Measurements from ENCODE around the gene C19orf81.
A peak's percentile ranks its signal among the peaks of the same experiment; 100 is the strongest.

C19orf81 gene

DNA sequence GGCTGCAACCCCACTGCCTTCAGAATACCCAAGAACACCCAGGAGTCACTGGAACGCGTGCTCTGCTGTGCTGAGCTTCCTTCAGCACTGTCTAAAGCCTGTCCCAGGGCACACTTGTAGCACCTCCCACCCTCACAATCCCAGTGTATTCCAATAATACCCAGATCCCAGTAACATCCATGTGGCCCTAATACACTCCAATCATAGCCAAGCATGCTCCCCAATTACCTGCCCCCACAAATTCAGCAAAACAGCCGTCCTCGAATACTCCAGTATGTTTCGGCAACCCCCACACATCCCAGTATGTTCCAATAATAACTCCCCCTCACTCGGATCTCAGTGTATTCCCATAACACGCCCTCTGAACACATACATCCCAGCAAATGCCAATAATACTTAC is 41.2 kb downstream of the C19orf81 start:
- DNase-seq, result no peak

- no peak for DNase-seq
Measured at GRCh38 chr19:50693064-50693975, 44.1 kb downstream of the C19orf81 start.

GRCh38 chr19:50694815-50695145 is 45.5 kb downstream of the C19orf81 start:
- DNase-seq, result no peak

- DNase-seq, result peak; percentile 44
Measured at GRCh38 chr19:50695251-50696093, 46.2 kb downstream of the C19orf81 start.

- DNase-seq, result no peak
Measured at GRCh38 chr19:50696094-50696483, 46.8 kb downstream of the C19orf81 start.

GRCh38 chr19:50697414-50698124 is 48.3 kb downstream of the C19orf81 start:
- DNase-seq, result no peak

GRCh38 chr19:50701367-50701985 is 52.2 kb downstream of the C19orf81 start:
- no peak for DNase-seq

GRCh38 chr19:50702158-50702870 is 53.1 kb downstream of the C19orf81 start:
- no peak for DNase-seq

DNA sequence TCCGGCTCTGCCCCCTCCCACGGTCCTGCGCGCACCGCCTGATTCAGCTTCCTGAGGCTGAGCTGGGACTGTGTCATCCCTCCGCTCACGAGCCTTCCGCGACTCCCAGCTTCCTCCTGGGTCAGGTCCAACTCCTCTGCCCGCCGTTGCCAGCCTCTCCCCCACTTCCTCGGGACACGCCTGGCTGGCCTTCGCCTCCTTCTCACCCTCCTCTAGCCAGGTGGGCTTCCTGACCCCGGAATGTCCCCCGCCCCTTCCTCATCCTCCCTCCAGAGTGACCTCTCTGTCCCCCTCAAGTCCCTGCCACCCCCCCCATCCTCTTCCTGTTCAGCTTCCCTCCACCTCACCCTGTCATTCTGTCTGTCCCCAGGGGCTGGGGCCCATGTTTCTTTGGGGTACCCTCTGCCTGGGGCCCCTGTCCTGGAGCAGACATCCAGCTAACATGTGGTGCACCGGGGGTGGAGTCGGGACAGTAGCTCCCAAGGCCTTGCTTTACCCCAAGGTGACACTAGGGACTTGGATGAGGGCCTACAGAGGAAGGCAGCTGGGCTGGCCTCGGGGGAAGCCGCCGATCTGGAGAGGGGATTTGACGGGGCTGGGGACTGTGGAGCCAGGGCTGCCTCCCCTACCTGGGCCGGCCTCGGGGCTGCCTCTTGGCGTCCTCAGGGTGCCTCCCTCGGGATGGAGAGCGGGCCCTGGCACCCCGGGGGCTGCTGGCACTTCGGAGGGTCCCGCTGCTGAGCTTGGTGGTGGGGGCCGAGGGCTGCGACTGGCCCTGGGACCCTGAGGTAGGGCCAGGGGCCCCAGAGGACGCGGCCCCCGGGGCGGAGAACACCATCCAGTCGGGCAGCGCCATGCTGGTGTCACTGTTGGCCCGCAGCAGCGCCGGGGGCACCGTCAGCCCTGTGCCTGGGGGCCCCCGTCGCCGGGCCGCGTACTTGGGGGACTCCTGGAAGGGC is 53.9 kb downstream of the C19orf81 start:
- no peak for DNase-seq

DNA sequence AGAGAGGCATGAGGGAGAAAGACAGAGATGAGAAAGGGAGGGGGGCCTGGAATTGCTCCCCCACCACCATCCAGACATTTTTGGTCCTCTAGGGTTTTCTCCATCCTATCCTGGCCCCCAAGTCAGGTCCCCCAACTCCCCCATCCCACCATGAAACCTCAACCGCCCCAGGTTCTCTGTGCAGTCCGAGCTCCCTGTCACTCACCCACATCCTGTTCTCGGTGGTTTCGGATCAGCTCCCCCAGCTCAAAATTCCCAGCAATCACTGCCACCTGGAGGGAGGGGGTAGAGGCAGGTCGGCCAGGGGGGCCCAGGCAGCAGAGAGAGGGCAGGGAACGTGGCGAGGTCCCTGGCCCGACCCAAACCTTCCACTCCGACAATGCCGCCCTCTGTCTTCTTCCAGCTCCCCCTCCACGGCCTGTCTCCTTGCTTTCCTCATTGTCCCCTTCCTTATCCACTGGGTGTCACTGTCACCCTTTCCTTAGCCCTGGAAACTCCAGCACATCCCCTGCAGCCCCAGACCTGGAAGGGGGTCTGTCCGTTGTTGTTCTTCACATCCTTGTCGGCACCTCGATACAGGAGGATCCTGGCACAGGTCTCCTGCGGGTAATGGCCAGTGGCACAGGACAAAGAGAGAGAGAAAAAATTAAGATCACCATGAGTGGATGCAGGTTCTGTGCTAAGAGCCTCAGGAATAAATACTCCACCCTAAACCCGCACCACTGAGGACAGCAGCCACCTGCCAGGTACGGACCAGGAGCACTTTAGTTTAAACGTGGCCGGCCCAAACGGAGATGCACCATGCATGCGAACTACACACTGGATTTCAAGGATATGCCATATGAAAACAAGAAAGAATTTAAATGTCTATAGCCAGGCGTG is 54.9 kb downstream of the C19orf81 start:
- no peak for DNase-seq

DNA sequence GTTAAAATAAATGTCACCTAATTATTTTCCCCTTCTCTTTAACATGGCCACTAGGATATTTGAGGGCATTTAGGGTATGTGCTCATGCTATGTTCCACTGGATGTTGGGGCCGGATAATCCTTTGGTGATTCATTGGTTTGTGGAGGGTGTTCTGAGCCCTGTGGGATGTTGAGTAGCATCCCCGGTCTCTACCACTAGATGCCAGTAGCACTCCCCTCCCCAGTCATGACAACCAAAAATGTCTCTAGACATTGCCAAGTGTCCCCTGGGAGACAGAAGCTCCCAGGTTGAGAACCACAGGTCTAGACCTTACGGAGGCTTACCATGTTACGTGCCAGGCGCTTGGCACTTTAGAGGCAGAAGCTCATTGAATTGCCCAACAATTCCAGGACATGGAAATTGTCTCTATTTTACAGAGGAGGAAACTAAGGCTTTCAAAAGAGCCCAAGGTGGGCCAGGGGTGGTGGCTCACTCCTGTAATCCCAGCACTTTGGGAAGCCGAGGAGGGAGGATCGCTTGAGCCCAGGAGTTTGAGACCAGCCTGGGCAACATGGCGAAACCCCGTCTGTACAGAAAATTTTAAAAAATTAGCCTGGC is 56.3 kb downstream of the C19orf81 start:
- peak; percentile 47 for DNase-seq

- DNase-seq, result no peak
Measured at GRCh38 chr19:50706387-50706786, 57.1 kb downstream of the C19orf81 start.

- no peak for DNase-seq
Measured at GRCh38 chr19:50708179-50708879, 59.1 kb downstream of the C19orf81 start.
